Measurements from ENCODE around the gene NTRK1.

DNA sequence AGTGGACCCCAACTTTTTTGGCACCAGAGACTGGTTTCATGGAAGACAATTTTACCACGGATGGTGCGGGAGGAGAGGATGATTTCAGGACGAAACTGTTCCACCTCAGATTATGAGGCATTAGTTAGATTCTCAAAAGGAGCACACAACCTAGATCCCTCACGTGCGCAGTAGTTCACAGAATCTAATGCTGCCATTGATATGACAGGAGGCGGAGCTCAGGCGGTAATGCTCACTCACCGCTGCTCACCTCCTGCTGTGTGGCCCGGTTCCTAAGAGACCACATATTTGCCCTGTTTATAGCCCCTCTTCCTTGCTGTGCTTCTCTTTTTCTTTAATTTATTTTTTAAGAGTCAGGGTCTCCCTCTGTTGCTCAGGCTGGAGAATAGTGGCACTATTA lies 4.6 kb downstream of the NTRK1 start:
- TF ChIP-seq CREB5 (CRISPR knock-in tag; IDR thresholded peaks at IDR 0.05; ENCODE audit: low read depth), result no peak
- TF ChIP-seq ZFP3 (CRISPR knock-in tag; IDR thresholded peaks at IDR 0.05), result no peak
- TF ChIP-seq PATZ1 (CRISPR knock-in tag; IDR thresholded peaks at IDR 0.05; ENCODE audit: borderline replicate concordance), result no peak

Measured in SK-N-SH treated with all-trans-retinoic acid at 6 μM for 48 hours (cell line).